Stomach smooth muscle (tissue), 2 donors: ENCODE measurements around the gene C1D.
A peak's percentile ranks its signal among the peaks of the same experiment; 100 is the strongest.

Experiments
- H3K27ac ChIP-seq: one replicate; pipeline ENCODE4 v1.7.0; 2013; ENCODE audit warnings: mild to moderate bottlenecking, low read length, inconsistent platforms
- H3K27me3 ChIP-seq, 2 donors: one replicate each; pipeline ENCODE4 v1.7.0; 2013; ENCODE audit warnings: low read length in 2 of 2; ENCODE audit not compliant: insufficient read depth in 2 of 2, control insufficient read depth in 1 of 2
- H3K36me3 ChIP-seq, 2 donors: one replicate each; pipeline ENCODE4 v1.7.0; 2013; ENCODE audit warnings: low read length in 2 of 2; ENCODE audit not compliant: control insufficient read depth in 2 of 2, insufficient read depth in 2 of 2
- H3K4me1 ChIP-seq: one replicate; pipeline ENCODE4 v1.7.0; 2013; ENCODE audit warnings: low read length; ENCODE audit not compliant: control insufficient read depth, insufficient read depth
- H3K4me3 ChIP-seq, 2 donors: one replicate each; pipeline ENCODE4 v1.7.0; 2013; ENCODE audit warnings: low read length in 2 of 2
- H3K9ac ChIP-seq, 2 donors: one replicate each; pipeline ENCODE4 v1.7.0; 2013; ENCODE audit warnings: low read length in 2 of 2, mild to moderate bottlenecking in 1 of 2
- H3K9me3 ChIP-seq, 2 donors: one replicate each; pipeline ENCODE4 v1.7.0; 2013; ENCODE audit warnings: low read length in 2 of 2; ENCODE audit not compliant: control insufficient read depth in 2 of 2
- donor health status: healthy.
- donor health status: Pancreatic carcinoma.

The C1D gene, protein sequence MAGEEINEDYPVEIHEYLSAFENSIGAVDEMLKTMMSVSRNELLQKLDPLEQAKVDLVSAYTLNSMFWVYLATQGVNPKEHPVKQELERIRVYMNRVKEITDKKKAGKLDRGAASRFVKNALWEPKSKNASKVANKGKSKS

GRCh38 chr2:68062680-68063387 lies at the start of gene C1D:
C1D (minus strand) TSS chr2:68063004; CDS start chr2:68047310, 15,694 bp downstream.
- H3K27ac ChIP-seq = peak within 1 kb of the TSS; percentile 95
- peak within 1 kb of the TSS; percentile 88 to 99 for H3K4me3 ChIP-seq
- H3K9ac ChIP-seq = peak within 1 kb of the TSS; percentile 94 to 99
- H3K36me3 ChIP-seq = no peaks in the 10 kb centered on the region
- H3K27me3 ChIP-seq = no peaks in the 10 kb centered on the region
- no peaks in the 10 kb centered on the region for H3K9me3 ChIP-seq
- H3K4me1 ChIP-seq = peaks cover 4% of the 10 kb centered on the region

- H3K27ac ChIP-seq = no peak overlapping the region
- no peak overlapping the region for H3K4me3 ChIP-seq
- H3K27me3 ChIP-seq = no peaks in the 10 kb centered on the region
- no peak overlapping the region for H3K9ac ChIP-seq
- no peaks in the 10 kb centered on the region for H3K9me3 ChIP-seq
- no peaks in the 10 kb centered on the region for H3K4me1 ChIP-seq
- no peaks in the 10 kb centered on the region for H3K36me3 ChIP-seq
These were observed 47.3 kb upstream of the C1D start for GRCh38 chr2:68110102-68110501.

DNA sequence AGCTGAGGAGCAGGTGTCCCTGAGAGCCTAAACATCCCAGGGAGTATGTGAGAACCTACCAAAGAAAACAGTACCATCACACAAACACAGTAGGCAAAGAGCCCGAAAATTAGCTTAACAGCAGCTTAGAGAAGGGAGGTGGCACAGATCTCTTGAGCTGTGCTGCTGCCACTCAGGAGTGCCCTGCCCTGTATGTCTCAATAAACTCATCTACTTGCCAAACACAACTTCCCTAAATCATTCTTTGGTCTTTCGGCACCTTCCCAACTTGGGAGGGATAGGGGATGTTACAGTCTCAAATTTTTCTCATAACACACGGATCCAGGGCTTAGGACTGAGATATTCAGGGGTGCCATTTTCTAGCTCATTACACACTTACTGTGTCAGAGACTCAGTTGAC lies 45.3 kb upstream of the C1D start:
- no peak overlapping the region for H3K27ac ChIP-seq
- no peaks in the 10 kb centered on the region for H3K9me3 ChIP-seq
- H3K36me3 ChIP-seq = no peaks in the 10 kb centered on the region
- no peaks in the 10 kb centered on the region for H3K27me3 ChIP-seq
- no peak overlapping the region for H3K9ac ChIP-seq
- no peak overlapping the region for H3K4me3 ChIP-seq
- no peaks in the 10 kb centered on the region for H3K4me1 ChIP-seq

DNA sequence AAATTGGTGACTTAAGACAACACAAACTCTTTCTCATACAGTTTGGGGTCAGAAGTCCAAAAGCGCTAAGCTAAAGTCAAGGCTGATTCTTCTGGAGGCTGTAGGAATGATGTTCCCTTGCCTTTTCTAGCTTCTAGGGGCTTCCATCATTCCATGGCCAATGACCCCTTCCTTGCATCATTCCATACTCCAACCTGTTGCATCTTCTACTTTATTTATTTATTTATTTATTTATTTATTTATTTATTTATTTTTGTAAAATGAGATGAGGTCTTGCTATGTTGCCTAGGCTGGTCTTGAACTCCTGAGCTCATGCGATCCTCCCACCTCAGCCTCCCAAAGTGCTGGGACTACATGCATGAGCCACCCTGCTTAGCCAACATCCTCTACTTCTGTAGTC lies 44.7 kb upstream of the C1D start:
- no peaks in the 10 kb centered on the region for H3K4me1 ChIP-seq
- H3K9me3 ChIP-seq = no peaks in the 10 kb centered on the region
- no peaks in the 10 kb centered on the region for H3K36me3 ChIP-seq
- H3K27ac ChIP-seq = no peak overlapping the region
- no peak overlapping the region for H3K4me3 ChIP-seq
- no peak overlapping the region for H3K9ac ChIP-seq
- H3K27me3 ChIP-seq = no peaks in the 10 kb centered on the region

- H3K9ac ChIP-seq = no peak overlapping the region
- no peak overlapping the region for H3K27ac ChIP-seq
- no peaks in the 10 kb centered on the region for H3K27me3 ChIP-seq
- H3K36me3 ChIP-seq = no peaks in the 10 kb centered on the region
- no peaks in the 10 kb centered on the region for H3K4me1 ChIP-seq
- H3K4me3 ChIP-seq = no peak overlapping the region
- H3K9me3 ChIP-seq = no peaks in the 10 kb centered on the region
These were observed 41.5 kb upstream of the C1D start for GRCh38 chr2:68104111-68104835.

DNA sequence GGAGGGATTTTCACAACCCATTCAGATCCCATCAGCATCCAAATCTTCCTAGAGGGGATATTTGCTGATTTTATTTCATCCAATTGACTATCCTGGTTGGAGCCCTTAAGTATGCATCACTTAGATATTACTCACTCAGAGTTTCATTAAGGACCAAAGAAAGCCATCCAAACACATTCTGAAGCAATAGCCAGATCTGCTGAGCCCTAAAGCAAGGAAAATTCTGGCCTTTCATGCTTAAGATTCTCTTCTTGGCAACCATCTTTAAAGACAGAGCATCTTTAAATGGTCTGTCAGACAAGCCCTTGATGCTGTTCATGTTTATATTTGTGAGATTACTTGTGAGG lies 40.9 kb upstream of the C1D start:
- Histone ChIP-seq H3K36me3 (no peaks in the 10 kb centered on the region), H3K4me3 (no peak overlapping the region), H3K4me1 (no peaks in the 10 kb centered on the region), H3K9me3 (no peaks in the 10 kb centered on the region), H3K9ac (no peak overlapping the region), H3K27me3 (no peaks in the 10 kb centered on the region), H3K27ac (no peak overlapping the region)

- Histone ChIP-seq H3K9me3 (no peaks in the 10 kb centered on the region), H3K27ac (no peak overlapping the region), H3K4me1 (no peaks in the 10 kb centered on the region), H3K36me3 (no peaks in the 10 kb centered on the region), H3K27me3 (no peaks in the 10 kb centered on the region), H3K4me3 (no peak overlapping the region), H3K9ac (no peak overlapping the region)
These were observed 40.4 kb upstream of the C1D start for GRCh38 chr2:68103030-68103708.

- no peaks in the 10 kb centered on the region for H3K36me3 ChIP-seq
- no peaks in the 10 kb centered on the region for H3K4me1 ChIP-seq
- H3K27me3 ChIP-seq = no peaks in the 10 kb centered on the region
- no peak overlapping the region for H3K27ac ChIP-seq
- H3K9ac ChIP-seq = no peak overlapping the region
- H3K9me3 ChIP-seq = no peaks in the 10 kb centered on the region
- H3K4me3 ChIP-seq = no peak overlapping the region
These were observed 37.4 kb upstream of the C1D start for GRCh38 chr2:68100189-68100588.

GRCh38 chr2:68099260-68099659 lies 36.5 kb upstream of the C1D start:
- H3K36me3 ChIP-seq = no peaks in the 10 kb centered on the region
- H3K4me3 ChIP-seq = no peak overlapping the region
- no peak overlapping the region for H3K9ac ChIP-seq
- no peaks in the 10 kb centered on the region for H3K27me3 ChIP-seq
- H3K9me3 ChIP-seq = no peaks in the 10 kb centered on the region
- no peak overlapping the region for H3K27ac ChIP-seq
- H3K4me1 ChIP-seq = no peaks in the 10 kb centered on the region

- Histone ChIP-seq H3K4me1 (no peaks in the 10 kb centered on the region), H3K9ac (no peak overlapping the region), H3K36me3 (no peaks in the 10 kb centered on the region), H3K9me3 (no peaks in the 10 kb centered on the region), H3K27ac (no peak overlapping the region), H3K4me3 (no peak overlapping the region), H3K27me3 (no peaks in the 10 kb centered on the region)
These were observed 35.5 kb upstream of the C1D start for GRCh38 chr2:68098291-68098797.
